Skeletal muscle cell (primary cell): ENCODE measurements around the gene RGMA.

ENCODE experiments used
- DNase-seq: peaks from one replicate; pipeline ENCODE4 v3.0.0-alpha.2; 2010; ENCODE audit warnings: low read depth
- H3K4me3 ChIP-seq: 2 replicates; pipeline ENCODE4 v1.5.1; 2011; ENCODE audit warnings: low read depth, mild to moderate bottlenecking, control low read depth, low read length, moderate library complexity

RGMA gene

GRCh38 chr15:93028632-93029213 is 60.3 kb downstream of the RGMA start:
- H3K4me3 ChIP-seq, result no peak overlapping the region
- DNase-seq, result peak; percentile 81

GRCh38 chr15:93028111-93028631 is 60.8 kb downstream of the RGMA start:
- no peak for DNase-seq
- H3K4me3 ChIP-seq, result no peak overlapping the region

DNA sequence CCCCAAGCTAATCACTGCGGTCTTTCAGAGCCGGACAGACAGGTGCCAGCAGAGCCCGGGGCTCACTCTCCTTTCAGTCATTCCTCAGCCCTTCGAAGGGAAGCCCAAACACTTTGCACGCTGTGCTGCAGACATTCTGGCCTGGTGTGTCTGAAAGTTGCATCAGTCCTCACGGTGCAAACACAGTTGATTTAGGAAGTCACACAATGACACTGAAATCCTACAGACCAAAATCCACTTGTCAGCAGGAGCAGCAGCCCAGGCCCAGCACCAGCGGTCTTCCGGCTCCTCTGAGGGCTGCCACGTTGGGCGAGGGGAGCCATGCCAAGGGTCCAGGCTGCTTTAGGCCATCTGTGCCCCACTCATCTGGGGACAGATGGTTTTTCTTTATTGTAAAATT is 61.6 kb downstream of the RGMA start:
- no peak overlapping the region for H3K4me3 ChIP-seq
- DNase-seq, result no peak

- DNase-seq, result no peak
- no peak overlapping the region for H3K4me3 ChIP-seq
Measured at GRCh38 chr15:93026380-93026817, 62.6 kb downstream of the RGMA start.

DNA sequence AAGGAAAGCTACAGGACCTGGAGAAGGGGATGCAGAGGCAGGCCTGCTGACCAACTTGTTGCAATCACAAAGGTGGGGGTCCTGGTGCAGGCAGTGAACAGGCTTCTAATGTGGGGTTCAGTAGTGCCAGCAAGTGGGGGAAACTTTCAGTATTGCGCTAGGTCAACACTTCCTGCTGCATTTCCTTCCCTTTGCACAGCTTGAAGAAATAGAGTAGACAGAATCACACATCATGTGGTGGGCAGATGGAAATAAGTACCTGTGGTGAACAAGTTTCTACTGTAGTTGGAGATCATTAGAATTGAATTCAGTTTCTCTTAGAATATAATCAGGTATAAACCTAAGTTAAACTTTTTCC is 63.4 kb downstream of the RGMA start:
- DNase-seq, result no peak
- H3K4me3 ChIP-seq, result no peak overlapping the region

GRCh38 chr15:93024716-93025624 is 64.0 kb downstream of the RGMA start:
- DNase-seq, result no peak
- H3K4me3 ChIP-seq, result no peak overlapping the region

DNA sequence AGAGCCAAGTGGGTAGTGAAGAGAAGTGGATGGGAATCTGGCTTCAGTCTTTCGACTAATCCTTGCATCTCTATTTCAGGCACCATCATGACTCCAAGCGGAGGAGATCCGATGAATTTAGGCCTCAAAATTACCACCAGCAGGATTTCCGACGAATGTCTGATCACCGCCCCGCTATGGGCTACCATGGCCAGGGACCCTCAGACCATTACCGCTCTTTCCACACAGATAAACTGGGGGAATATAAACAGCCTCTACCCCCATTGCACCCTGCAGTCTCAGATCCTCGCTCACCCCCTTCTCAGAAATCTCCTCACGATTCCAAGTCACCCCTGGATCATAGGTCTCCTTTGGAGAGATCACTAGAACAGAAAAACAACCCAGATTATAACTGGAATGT is 64.7 kb downstream of the RGMA start:
- no peak for DNase-seq
- no peak overlapping the region for H3K4me3 ChIP-seq

DNA sequence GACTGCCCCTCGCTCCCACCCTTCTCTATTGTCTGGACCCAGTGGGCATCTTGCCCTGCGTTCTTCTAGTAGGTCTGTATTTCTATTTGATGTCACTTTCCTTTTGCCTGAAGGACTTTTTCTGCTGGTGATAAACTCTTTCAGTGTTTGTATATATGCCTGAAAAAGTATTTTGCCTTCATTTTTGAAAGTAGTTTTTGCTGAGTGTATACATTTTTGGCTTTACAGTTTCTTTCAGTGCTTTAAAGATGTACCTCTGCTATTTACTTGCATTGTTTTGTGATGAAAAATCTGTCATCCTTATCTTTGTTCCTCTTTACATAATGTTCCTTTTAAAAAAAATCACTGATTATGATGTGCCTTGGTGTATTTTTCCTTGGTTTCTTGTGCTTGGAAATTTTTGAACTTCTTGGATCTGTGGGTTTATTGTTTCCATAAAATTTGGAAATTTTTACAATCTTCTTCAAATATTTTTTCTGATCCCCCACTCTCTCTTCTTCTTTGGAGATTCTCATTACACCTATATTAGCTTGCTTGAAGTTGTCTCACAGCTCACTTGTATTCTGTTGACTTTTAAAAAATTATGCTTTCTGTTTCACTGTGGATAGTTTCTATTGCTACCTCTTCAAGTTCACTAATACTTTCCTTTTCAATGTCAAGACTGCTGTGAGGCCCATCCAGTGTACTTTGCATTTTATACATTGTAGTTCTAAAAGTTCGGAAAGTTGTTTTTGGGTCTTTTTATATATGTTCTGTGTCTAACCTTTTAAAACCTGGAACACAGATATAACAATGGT is 67.8 kb downstream of the RGMA start:
- no peak for DNase-seq
- no peak overlapping the region for H3K4me3 ChIP-seq

DNA sequence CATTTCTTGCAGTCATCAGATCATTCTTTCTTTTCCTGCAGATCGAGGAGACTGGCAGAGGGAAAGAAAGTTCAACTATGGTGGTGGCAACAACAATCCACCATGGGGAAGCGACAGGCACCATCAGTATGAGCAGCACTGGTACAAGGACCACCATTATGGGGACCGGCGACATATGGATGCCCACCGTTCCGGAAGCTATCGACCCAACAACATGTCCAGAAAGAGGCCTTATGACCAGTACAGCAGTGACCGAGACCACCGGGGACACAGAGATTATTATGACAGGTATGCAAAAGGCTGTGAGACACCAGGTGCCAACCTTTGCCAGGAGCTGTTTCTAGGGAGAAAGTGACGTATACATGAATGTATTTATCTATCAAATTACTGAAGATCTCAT is 69.0 kb downstream of the RGMA start:
- H3K4me3 ChIP-seq, result no peak overlapping the region
- DNase-seq, result no peak

DNA sequence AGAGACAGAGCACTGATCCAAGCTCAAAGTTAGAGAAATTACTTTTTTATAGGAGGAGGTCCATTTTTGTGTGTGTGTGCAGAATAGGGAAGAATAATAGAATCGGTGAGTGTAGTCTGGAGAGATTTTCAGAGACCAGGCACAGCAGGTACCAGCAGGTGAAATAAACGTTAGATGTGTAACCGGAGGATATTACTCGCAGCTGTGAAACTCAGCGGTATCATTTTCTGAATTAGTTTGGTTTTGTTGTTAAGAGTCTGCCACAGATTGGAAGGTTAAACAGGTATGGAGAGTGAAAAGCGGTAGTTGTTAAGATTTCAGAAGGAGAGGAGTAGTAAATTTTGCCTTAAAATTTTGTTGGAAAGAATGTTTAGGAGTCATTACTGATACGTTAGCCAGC is 69.9 kb downstream of the RGMA start:
- no peak for DNase-seq
- no peak overlapping the region for H3K4me3 ChIP-seq

GRCh38 chr15:93018574-93018973 is 70.4 kb downstream of the RGMA start:
- no peak for DNase-seq

GRCh38 chr15:93017526-93017925 is 71.5 kb downstream of the RGMA start:
- DNase-seq, result no peak
- H3K4me3 ChIP-seq, result no peak overlapping the region

More at GRCh38 chr15:93018574-93018973, 70.4 kb downstream of the RGMA start:
- no peak overlapping the region for H3K4me3 ChIP-seq

DNA sequence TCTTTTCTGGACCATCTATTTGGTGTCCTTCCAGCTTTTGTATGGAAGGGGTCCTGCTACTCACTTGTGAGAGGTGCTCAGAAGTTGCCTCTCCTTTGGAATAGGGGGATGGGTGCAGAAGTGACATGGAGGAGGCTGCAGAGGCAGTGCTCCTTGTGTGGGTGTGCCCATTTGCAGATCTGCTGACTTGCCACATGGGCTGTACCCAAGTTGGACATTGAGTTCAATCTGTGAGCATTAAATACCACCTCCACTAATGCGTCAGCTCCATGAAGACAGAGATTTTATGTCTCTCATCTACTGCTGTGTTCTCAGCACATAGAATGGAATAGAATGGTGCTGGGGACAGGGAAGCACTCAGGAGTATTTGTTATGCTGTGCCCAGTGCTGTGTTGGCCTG is 76.2 kb downstream of the RGMA start:
- no peak for DNase-seq
- H3K4me3 ChIP-seq, result no peak overlapping the region

DNA sequence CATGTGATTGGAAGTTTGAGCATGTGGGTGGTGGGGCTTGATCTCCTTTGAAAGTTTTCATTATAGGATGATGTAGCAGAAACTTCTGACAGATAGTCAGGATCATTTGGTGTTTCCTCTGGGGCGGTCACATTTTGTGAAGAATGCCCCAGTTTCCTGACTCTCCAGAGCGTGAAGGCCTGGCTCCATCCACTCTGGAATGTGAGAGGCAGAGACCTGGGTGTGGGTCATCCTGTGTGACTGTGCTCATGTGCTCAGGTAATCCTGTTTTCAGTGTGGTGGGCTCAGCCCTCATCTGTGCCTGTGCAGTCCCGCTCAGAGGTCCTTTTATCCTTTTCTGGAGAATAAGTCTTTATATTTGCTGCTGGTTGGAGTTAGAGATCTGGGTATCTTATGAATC is 81.0 kb downstream of the RGMA start:
- no peak overlapping the region for H3K4me3 ChIP-seq
- no peak for DNase-seq

DNA sequence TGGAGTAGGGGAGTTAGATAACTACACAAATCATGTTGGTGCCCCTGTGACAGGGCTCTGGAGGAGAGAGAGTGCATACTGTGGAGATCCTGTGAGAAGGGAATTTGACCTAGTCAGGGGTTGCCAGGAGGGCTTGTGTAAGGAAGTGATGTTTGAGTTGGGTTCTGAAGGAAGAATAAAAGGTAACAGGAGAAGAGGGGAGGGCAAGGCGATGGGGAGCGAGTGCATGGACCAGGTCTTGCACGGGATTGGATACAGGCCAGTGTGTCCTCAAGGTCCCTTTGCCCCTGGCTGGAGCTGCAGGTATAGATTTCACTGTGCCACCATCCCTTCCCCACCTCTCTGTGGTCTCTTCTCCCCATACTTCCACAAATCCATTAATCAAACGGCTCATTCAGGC is 83.9 kb downstream of the RGMA start:
- DNase-seq, result no peak

DNA sequence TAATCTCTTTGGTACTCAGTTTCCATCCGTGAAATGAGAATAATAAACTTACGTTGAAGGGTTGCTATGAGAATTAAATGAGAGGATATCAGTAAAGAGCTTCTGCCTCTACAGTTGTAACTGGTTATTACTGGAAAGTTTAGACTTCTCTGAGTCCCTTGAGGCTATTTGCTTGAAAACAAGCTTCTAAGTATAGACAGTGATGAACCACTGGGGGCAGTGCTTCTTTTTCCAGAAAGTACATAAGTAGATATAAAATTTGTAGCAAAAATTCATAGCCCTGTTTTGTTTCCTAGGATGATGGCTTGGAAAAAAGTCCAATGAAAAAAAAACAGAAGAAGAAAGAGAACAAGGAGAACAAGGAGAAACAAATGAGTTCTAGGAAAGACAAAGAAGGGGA is 87.1 kb downstream of the RGMA start:
- no peak for DNase-seq
- no peak overlapping the region for H3K4me3 ChIP-seq

More for the DNA sequence above, 83.9 kb downstream of the RGMA start:
- no peak overlapping the region for H3K4me3 ChIP-seq

GRCh38 chr15:93001156-93001555 is 87.9 kb downstream of the RGMA start:
- no peak for DNase-seq
- H3K4me3 ChIP-seq, result no peak overlapping the region

- H3K4me3 ChIP-seq, result no peak overlapping the region
- DNase-seq, result no peak
Measured at GRCh38 chr15:92997821-92998220, 91.2 kb downstream of the RGMA start.

DNA sequence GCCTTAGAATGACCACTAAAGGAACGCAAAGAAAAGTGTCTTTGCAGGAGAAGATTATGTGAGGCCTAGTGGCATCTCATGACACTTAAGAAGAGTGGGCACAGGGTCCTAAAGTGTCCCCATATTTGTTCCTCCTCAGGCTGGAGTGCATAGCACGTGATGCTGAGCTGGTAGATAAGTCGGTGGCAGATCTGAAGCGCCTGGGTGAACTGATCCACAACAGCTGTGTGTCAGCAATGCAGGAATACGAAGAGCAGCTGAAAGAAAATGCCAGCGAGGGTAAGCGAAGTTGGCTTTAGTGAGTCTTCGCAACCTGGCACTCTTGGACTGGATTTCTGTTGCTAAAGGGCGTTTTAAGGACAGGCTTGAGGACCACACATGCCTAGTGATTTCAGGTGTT is 96.3 kb downstream of the RGMA start:
- no peak for DNase-seq
- no peak overlapping the region for H3K4me3 ChIP-seq

DNA sequence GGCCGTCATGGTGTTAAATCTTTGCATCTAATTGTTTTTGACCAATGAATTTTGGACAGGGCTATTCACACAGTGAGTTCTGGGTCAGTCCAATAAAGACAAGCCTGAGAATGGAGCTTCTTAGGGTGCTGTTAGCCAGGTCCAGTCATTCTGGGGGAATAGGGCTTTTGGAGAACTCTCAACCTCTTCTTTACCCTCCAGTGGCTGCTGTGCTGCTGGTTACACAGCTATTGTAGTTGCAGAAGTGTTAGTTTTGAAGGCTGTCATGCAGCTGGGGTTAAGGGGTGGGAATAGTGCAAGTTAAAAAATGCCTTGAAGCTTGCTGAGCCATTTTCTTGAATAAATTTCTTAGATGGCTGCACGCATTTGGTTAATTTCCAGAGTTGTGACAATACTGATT is 99.0 kb downstream of the RGMA start:
- no peak for DNase-seq
- H3K4me3 ChIP-seq, result no peak overlapping the region
